GM18502 (cell line): Measurements from ENCODE around the gene TK2.

Experiments
- ATAC-seq: cut with Tn5 transposase; IDR thresholded peaks from one replicate; pipeline ENCODE4 v1.9.1; 2021; ENCODE audit warnings: mild to moderate bottlenecking; ENCODE audit not compliant: unreplicated experiment, poor library complexity

The TK2 gene

DNA sequence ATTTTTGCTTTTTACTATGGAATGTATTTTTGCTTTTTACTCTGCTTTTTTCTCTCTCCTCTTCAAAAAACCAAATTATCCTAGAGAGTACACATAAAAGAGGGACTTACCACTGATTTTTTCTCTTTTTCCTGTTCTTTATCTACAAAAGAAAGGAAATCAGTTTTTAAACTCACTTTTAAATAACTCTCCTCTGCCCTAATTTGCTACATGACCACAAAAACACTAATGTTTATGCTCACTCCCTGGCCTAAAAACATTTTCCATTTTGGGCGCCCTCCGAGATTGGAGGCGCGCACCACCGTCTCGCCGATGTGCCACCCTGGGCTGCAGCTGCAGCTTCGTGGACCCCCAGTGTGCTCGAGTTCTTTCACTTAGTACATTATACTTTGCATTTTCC, 1.1 kb downstream of the TK2 start:
- ATAC-seq, result no peak

DNA sequence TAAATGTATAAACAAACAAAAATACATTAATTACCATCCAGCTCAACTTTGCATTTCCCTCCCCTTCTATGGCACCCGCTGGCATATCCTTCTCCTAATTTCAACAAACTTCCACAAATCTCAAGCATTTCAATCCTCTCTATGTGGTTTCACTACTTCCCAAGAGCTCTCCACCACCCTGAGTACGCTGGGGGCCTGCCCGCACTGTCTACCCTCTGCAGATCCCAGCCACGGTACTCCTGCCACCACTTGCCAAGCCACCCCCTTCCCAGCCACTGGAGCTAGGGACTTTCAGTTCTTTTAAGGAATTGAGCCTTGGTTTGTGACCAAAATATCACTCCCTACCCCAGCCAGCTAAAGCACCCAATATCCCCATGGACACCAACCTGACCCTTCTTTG, 1.9 kb downstream of the TK2 start:
- ATAC-seq, result no peak

GRCh38 chr16:66547101-66547989, 2.6 kb downstream of the TK2 start:
- ATAC-seq, result no peak

- ATAC-seq, result no peak
Measured at GRCh38 chr16:66544016-66544757, 5.7 kb downstream of the TK2 start.

GRCh38 chr16:66543541-66543940, 6.4 kb downstream of the TK2 start:
- no peak for ATAC-seq

- no peak for ATAC-seq
Measured at GRCh38 chr16:66542396-66542795, 7.5 kb downstream of the TK2 start.

GRCh38 chr16:66541388-66542355, 8.2 kb downstream of the TK2 start:
- ATAC-seq, result no peak

GRCh38 chr16:66539623-66540469, 10.1 kb downstream of the TK2 start:
- peak; percentile 83 for ATAC-seq

DNA sequence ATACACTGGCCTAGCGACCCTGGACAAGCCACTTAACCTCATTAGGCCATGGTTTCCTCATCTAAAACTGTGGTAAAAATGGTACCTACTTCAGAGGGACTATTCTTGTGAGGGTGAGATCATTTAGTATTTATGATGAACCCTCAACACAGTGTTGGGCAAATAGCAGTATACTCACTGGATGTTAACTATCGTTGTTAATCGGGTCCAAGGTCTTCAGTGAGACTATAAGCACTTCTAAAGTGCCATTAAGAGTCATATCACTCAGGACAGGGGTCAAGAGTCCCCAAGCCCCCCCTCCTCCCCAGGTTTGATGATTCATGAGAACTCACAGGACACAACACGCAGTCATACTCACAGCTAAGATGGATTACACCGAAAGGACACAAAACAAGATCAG, 11.0 kb downstream of the TK2 start:
- ATAC-seq, result no peak

DNA sequence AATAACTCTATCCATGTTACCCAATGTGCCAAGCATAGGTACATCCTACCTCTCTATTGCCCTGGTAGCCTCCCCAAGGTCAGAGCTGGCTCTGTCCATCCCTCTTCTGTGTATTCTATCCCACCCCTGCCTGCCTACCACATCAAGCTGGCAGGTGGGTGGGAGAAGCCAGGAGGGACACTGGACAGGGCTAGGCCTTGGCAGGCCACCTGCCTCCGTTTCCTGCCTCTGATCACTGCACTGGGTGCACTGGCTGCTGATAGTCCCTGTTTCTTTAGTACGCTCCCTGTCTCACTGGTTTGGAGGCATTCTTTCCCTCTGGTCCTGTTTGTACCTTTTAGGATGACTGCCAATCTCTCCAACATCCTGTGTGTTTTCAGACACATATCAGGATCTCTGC, 12.7 kb downstream of the TK2 start:
- no peak for ATAC-seq

GRCh38 chr16:66536525-66536924, 13.4 kb downstream of the TK2 start:
- no peak for ATAC-seq

DNA sequence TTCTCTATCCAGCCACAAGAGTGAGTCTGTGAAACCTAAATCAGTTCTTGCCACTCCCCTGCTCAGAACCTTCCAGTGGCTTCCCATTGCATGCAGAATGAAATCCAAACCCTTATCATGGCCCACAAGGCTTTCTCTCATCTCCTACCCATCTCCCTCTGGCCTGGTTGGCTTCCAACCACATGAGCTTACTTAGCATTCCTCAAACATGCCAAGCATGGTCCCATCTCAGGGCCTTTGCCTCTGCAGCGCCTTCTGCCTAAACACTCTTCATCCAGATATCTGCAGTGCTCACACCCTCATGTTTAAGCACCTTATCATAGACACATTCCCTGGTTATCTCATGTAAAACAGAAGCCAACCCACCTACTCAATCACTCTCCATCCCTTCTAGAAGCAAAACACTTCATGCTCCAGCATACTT, 15.5 kb downstream of the TK2 start:
- no peak for ATAC-seq

DNA sequence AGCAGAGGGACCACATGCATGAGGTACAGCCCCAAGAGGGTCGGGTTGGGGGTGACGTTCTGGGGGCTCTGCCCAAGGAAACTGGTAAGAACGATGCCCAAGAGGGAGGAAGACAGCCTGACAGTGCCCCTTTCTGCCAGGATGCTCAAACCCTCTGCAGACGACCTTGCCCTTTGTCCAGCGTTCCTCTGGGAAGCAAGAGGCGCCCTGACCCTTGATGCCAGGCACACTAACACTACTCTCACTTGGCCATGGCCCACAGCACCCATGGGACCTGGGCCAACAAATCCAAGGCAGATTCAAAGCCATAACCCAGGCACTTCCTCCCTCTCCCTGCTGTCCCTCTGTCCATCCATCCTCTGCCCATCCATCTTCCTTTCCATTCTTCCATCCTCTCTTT, 20.4 kb downstream of the TK2 start:
- ATAC-seq, result no peak

DNA sequence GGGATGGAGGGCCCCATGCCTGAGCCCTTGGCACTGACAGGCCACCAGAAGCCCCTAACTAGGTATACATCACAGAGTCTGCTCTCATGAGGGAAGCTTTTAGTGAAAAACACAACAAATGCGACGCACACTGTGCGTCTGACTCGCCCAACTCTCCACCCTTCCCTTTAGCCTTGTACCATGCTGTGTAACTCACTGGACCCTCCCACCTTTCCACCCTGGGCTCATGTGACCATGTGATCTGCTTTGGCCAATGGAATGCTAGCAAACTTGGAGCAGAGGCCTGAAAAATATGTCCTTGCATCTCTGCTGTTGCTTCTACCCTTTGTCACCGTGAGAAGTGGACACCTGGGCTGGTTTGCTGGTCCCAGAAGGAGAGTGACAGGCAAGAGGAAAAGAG, 21.6 kb downstream of the TK2 start:
- ATAC-seq, result no peak

GRCh38 chr16:66525396-66526180, 24.3 kb downstream of the TK2 start:
- no peak for ATAC-seq

DNA sequence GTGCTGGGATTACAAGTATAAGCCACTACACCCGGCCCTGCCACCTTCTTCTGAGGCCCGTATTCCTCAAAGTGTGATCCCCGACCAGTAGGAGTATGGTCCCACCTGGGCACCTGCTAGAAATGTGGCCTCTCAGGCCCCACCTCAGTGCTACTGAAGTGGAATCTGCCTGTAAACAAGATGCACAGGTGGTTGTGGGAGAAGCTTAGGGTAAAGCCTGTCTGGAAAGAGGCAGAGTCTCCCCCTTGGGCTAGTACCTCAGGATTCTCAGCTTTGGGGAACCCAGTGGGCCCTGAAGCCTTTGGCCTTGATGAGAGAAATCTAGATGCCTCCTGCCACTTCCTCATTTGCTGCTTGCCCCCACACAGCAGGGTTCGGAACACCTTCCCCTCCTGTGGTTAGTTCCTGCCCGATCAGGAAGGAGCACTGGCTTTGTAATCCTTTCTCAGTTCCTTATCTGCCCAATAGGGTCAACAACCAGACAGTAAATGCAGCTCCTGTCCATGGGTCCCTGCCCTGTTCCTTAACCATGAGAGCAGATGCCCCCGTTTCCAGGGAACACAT, 25.2 kb downstream of the TK2 start:
- peak; percentile 68 for ATAC-seq

DNA sequence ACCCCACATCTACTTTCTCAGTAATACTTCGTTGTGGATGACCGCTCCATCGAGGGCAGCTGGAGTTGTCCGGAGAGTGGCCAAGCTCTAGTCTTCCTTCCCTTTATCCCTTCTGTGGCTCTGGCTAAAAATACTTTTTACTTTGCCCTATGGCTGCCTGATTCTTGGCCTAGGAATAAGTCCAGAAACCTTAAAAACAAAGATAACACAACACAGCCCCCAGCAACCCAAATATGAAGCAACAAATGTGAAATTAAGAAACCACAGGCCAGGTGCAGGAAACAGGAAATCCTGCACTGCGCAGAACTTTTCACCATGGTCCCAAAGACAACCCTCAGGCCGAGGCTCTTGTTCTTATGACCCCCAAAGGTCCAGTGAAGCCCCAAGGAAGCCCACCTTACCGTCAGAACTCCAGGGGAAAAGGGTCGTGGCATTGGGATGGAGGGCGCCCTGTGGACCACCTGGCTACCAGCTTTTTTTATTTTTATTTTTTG, 26.0 kb downstream of the TK2 start:
- ATAC-seq, result peak; percentile 34

DNA sequence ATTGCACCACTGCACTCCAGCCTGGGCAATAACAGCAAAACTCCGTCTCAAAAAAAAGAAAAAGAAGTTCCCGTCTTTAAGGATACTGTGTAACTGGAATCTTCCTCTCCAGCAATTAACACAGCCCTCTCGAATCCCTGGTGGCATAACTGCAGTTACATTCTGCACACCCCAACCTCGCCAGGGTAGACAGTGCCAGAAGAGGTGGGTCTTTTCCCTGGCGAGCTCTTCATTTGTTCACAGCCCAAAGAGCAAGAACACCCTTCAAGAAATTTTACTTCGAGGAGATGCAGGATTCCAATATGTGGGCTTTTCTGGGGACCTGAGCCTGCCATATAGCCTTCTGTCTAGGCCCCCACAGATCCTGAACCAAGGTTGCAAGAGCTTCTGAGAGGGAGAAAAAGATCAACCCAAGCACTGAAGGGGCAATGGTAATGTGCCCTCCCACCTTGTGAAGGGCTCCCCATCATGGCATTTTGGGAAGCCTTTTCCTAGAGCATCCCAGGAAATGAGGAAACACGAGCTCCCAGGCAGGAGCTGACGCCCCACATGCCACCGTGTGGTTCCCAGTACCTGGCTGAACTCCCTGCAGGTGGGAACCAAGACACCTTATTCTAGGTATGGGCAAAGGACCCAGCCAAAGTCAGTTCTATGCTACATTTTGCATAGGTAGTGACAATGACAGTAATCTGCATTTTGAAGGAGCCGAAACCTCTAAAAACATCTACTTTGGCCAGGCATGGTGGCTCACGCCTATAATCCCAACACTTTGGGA, 26.9 kb downstream of the TK2 start:
- ATAC-seq, result no peak
